NCI-H510A (cell line): Measurements from ENCODE around the gene GPM6B.
A peak's percentile ranks its signal among the peaks of the same experiment; 100 is the strongest.
"Not testable (repeated sequence)": the region's sequence is repeated elsewhere in the genome, so short reads cannot be mapped to it uniquely, and the experiment has no call there.

Experiments used
- DNase-seq: peaks from one replicate; lab custom pipeline; 2025; lab: John Stamatoyannopoulos, UW

GPM6B gene

DNA sequence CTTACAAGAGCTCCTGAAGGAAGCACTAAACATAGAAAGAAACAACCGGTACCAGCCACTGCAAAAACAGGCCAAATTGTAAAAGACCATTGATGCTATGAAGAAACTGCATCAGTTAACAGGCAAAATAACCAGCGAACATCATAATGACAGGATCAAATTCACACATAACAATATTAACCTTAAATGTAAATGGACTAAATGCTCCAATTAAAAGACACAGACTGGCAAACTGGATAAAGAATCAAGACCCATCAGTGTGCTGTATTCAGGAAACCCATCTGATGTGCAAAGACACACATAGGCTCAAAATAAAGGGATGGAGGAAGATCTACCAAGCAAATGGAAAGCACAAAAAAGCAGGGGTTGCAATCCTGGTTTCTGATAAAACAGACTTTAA, 90.3 kb downstream of the GPM6B start:
- not testable (repeated sequence) for DNase-seq

DNA sequence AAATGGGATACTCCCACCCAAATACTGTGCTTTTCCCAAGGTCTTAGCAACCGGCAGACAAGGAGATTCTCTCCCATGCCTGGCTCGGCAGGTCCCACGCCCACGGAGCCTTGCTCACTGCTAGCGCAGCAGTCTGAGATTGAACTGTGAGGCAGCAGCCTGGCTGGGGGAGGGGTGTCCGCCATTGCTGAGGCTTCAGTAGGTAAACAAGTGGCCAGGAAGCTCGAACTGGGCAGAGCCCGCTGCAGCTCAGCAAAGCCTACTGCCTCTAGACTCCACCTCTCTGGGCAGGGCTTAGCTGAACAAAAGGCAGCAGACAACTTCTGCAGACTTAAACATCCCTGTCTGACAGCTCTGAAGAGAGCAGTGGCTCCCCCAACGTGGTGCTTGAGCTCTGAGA, 92.0 kb downstream of the GPM6B start:
- peak; percentile 24 for DNase-seq

DNA sequence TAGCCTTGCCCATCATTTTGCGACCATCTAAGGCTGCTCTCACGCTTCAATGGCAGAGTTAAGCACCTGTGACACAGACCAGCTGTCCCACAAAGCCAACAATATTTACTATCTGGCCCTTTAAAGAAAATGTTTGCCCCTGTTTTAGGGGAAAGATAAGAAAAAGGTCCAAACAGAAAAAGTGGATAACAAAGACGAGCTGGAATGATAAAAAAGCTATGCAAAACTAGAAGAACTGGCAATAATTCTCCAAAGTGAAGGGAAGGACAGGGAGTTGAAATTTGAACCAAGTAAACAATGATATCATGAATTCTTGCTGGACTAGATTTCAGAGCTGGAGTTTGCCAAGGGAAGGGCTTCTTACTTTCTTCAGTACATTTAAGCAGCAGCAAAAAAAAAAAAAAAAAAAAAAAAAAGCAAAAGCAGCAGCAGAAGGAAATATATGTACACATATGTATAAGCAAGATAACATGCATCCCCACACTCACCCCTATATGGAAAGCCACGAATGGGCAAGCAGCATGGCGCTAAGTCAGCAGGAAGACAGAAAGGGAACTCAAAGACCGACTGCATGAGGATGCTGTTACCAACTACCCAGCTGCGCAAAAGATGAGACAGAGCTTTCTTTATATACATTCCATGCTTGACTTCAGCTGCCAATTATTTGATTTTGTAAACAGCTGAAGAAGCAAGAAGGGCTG, 94.9 kb downstream of the GPM6B start:
- peak; percentile 21 for DNase-seq

DNA sequence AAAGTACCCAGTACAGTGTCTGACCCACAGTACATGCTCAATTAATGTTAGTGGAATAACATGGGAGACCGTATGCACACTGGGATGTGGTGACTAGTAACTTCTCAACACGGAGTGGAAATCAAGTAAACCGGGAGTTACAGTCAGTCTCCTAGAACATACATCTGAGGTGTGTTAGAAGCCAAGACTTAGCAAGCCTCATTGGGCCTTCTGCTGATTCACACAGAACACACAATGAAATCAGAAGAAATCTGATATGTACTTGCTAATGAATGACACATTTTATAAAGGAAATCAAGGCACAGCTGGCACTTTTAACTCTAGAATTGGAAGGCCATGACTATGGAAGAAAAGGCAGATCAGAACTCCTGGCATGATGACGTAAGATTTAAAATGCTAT, 95.5 kb downstream of the GPM6B start:
- no peak for DNase-seq
